Amygdala (tissue), 56 donors: Measurements from ENCODE around the gene RANBP10.

ENCODE experiments used
- DNase-seq, 56 donors: peaks; one replicate each; lab custom pipeline; 2025; lab: John Stamatoyannopoulos, UW

RANBP10 gene

GRCh38 chr16:67750466-67750865, 55.9 kb downstream of the RANBP10 start:
- no peak for DNase-seq

GRCh38 chr16:67749436-67750078, 56.8 kb downstream of the RANBP10 start:
- DNase-seq = no peak

GRCh38 chr16:67748834-67749233, 57.5 kb downstream of the RANBP10 start:
- DNase-seq = no peak

GRCh38 chr16:67746846-67747245, 59.5 kb downstream of the RANBP10 start:
- no peak for DNase-seq

- no peak for DNase-seq
These were observed 65.2 kb downstream of the RANBP10 start for GRCh38 chr16:67741118-67741517.

GRCh38 chr16:67740391-67740790, 66.0 kb downstream of the RANBP10 start:
- no peak for DNase-seq

- no peak for DNase-seq
These were observed 69.5 kb downstream of the RANBP10 start for GRCh38 chr16:67736858-67737257.

- no peak for DNase-seq
These were observed 71.6 kb downstream of the RANBP10 start for GRCh38 chr16:67734731-67735201.

GRCh38 chr16:67733734-67734470, 72.5 kb downstream of the RANBP10 start:
- no peak for DNase-seq

GRCh38 chr16:67731753-67732095, 74.6 kb downstream of the RANBP10 start:
- no peak for DNase-seq

GRCh38 chr16:67731071-67731752, 75.1 kb downstream of the RANBP10 start:
- no peak for DNase-seq

- DNase-seq = no peak
These were observed 76.0 kb downstream of the RANBP10 start for GRCh38 chr16:67730326-67730725.

- DNase-seq = no peak
These were observed 76.6 kb downstream of the RANBP10 start for GRCh38 chr16:67729636-67730248.

GRCh38 chr16:67727521-67728485, 78.6 kb downstream of the RANBP10 start:
- no peak for DNase-seq

GRCh38 chr16:67726106-67727034, 80.0 kb downstream of the RANBP10 start:
- DNase-seq = no peak

- no peak for DNase-seq
These were observed 82.5 kb downstream of the RANBP10 start for GRCh38 chr16:67723911-67724305.

- DNase-seq = no peak
These were observed 83.0 kb downstream of the RANBP10 start for GRCh38 chr16:67723151-67723910.

- peak in 1 of 56 donors; percentile 29 for DNase-seq
These were observed 86.1 kb downstream of the RANBP10 start for GRCh38 chr16:67720236-67720635.
